HCT116 (cell line): ENCODE data around the gene ATG101. TPM values are rescaled to one million over a fixed set of nuclear protein-coding genes. Genes with fewer than 3 reads are reported as not detected.

ENCODE experiments used
- ATAC-seq: fragments of 200-7000 bp; cut with Tn5 transposase; 2 replicates; pipeline ENCODE4 v1.9.1; 2020; ENCODE audit warnings: mild to moderate bottlenecking, moderate library complexity
- BruUV-seq: library from RNA; stranded (reverse); fragments of 400-500 nt; replicated peaks from 2 replicates; lab custom pipeline; 2021; lab: Mats Ljungman, UMichigan
- CTCF ChIA-PET: fragments of 300-600 bp; sonication (Branson Sonifier 250); formaldehyde crosslinking; loops from one replicate; lab custom pipeline; 2021; ENCODE audit warnings: antibody characterized with exemption; lab: Charles Lee
- POLR2A ChIA-PET: fragments of 300-600, 350-600 bp; sonication (Branson Sonifier 250); formaldehyde crosslinking; loops from one replicate; lab custom pipeline; 2021; ENCODE audit warnings: antibody characterized with exemption; lab: Charles Lee
- RAD21 ChIA-PET, 2 experiments: fragments of 300-600 bp; sonication (Branson Sonifier 250); formaldehyde crosslinking; loops; one replicate each; lab custom pipeline; 2023; ENCODE audit warnings: low total read pairs in 2 of 2; ENCODE audit not compliant: uncharacterized antibody in 2 of 2, unreplicated experiment in 2 of 2, low non-redundant PET in 1 of 2; lab: Charles Lee
- DNase-seq: peaks from one replicate; pipeline ENCODE4 v3.0.0-alpha.2; 2010; ENCODE audit warnings: low read depth, low spot score
- H2AFZ ChIP-seq: fragments of 200-600 bp; shearing (Covaris generic), sonication (generic); 2 replicates; pipeline ENCODE4 v1.6.1; 2017; ENCODE audit warnings: low read depth, mixed run types, mixed read lengths, antibody characterized with exemption, low read length; ENCODE audit not compliant: poor library complexity, severe bottlenecking
- H3K27ac ChIP-seq: 2 replicates; pipeline ENCODE4 v1.5.1; 2012; ENCODE audit warnings: low read depth, low read length
- H3K27me3 ChIP-seq: fragments of 200-600 bp; sonication (generic); 2 replicates; pipeline ENCODE4 v1.6.1; 2016; ENCODE audit warnings: mixed run types, low read length, mixed read lengths; ENCODE audit not compliant: insufficient read depth
- H3K36me3 ChIP-seq, 2 experiments: fragments of 200-500 bp in 1 of 2; fragments of 200-600 bp in 1 of 2; sonication (Bioruptor generic) in 1 of 2; sonication (generic) in 1 of 2; 2 replicates each; pipeline versions ENCODE4 v1.5.1 to v1.6.1; 2014 to 2016; ENCODE audit warnings: low read length in 2 of 2, inconsistent platforms in 1 of 2, mixed read lengths in 1 of 2, mixed run types in 1 of 2; ENCODE audit not compliant: insufficient read depth in 2 of 2, control insufficient read depth in 1 of 2
- H3K4me1 ChIP-seq, 2 experiments: fragments of 200-600 bp in 1 of 2; sonication (generic) in 1 of 2; 2 replicates each; pipeline versions ENCODE4 v1.5.1 to v1.6.1; 2012 to 2017; ENCODE audit warnings: low read length in 2 of 2, inconsistent platforms in 1 of 2, mild to moderate bottlenecking in 1 of 2, mixed read lengths in 1 of 2, mixed run types in 1 of 2, moderate library complexity in 1 of 2; ENCODE audit not compliant: insufficient read depth in 2 of 2, control insufficient read depth in 1 of 2
- H3K4me2 ChIP-seq: fragments of 200-600 bp; sonication (generic); 2 replicates; pipeline ENCODE4 v1.6.1; 2017; ENCODE audit warnings: mixed run types, low read length, mixed read lengths
- H3K4me3 ChIP-seq, 2 experiments: fragments of 200-600 bp in 1 of 2; sonication (generic) in 1 of 2; replicated peaks in 1 of 2; 2 replicates each; pipeline ENCODE4 v1.5.1; 2011 to 2016; ENCODE audit warnings: low read length in 2 of 2, control low read depth in 1 of 2, low read depth in 1 of 2, mild to moderate bottlenecking in 1 of 2, mixed read lengths in 1 of 2, mixed run types in 1 of 2
- H3K79me2 ChIP-seq: fragments of 200-600 bp; sonication (generic); 2 replicates; pipeline ENCODE4 v1.6.1; 2017; ENCODE audit warnings: mild to moderate bottlenecking, mixed run types, low read length, moderate library complexity, mixed read lengths; ENCODE audit not compliant: insufficient read depth
- H3K9ac ChIP-seq: fragments of 200-600 bp; sonication (generic); 2 replicates; pipeline ENCODE4 v1.6.1; 2016; ENCODE audit warnings: low read length, mixed read lengths
- H3K9me2 ChIP-seq: fragments of 200-600 bp; sonication (generic), shearing (Covaris generic); 2 replicates; pipeline ENCODE4 v1.6.1; 2017; ENCODE audit warnings: mixed run types, mild to moderate bottlenecking, moderate library complexity; ENCODE audit not compliant: insufficient read depth
- H3K9me3 ChIP-seq, 2 experiments: fragments of 200-500 bp in 1 of 2; fragments of 200-600 bp in 1 of 2; sonication (Bioruptor generic) in 1 of 2; sonication (generic) in 1 of 2; 2 replicates each; pipeline ENCODE4 v1.6.1; 2014 to 2017; ENCODE audit warnings: low read length in 2 of 2, mixed read lengths in 2 of 2, inconsistent platforms in 1 of 2, low read depth in 1 of 2, mild to moderate bottlenecking in 1 of 2, mixed run types in 1 of 2, moderate library complexity in 1 of 2; ENCODE audit not compliant: control insufficient read depth in 1 of 2, insufficient read depth in 1 of 2
- H4K20me1 ChIP-seq: fragments of 200-600 bp; sonication (generic), shearing (Covaris generic); 2 replicates; pipeline ENCODE4 v1.6.1; 2017; ENCODE audit warnings: mixed run types, mild to moderate bottlenecking, moderate library complexity; ENCODE audit not compliant: insufficient read depth
- CBX3 ChIP-seq: IDR thresholded peaks from 2 replicates; pipeline ENCODE4 v1.6.1; 2012; ENCODE audit warnings: low read depth
- CEBPB ChIP-seq: IDR thresholded peaks from 2 replicates; pipeline ENCODE4 v1.6.1; 2012; ENCODE audit warnings: low read depth
- EGR1 ChIP-seq: IDR thresholded peaks from 2 replicates; pipeline ENCODE4 v1.6.1; 2012; ENCODE audit warnings: low read depth
- ELF1 ChIP-seq: IDR thresholded peaks from 2 replicates; pipeline ENCODE4 v1.6.1; 2012; ENCODE audit warnings: low read depth, borderline replicate concordance
- FOSL1 ChIP-seq: IDR thresholded peaks from 2 replicates; pipeline ENCODE4 v1.6.1; 2012; ENCODE audit warnings: low read depth
- POLR2A ChIP-seq: IDR thresholded peaks from 2 replicates; pipeline ENCODE4 v1.7.0; 2011; ENCODE audit warnings: borderline replicate concordance; ENCODE audit not compliant: insufficient read depth, insufficient read length; ENCODE audit errors: extremely low read depth
- POLR2AphosphoS5 ChIP-seq: IDR thresholded peaks from 2 replicates; pipeline ENCODE4 v1.6.1; 2011; ENCODE audit warnings: mild to moderate bottlenecking, low read depth, low read length, moderate library complexity
- YY1 ChIP-seq: IDR thresholded peaks from 2 replicates; pipeline ENCODE4 v1.6.1; 2011; ENCODE audit warnings: low read length, low read depth, moderate library complexity, mild to moderate bottlenecking; ENCODE audit not compliant: insufficient replicate concordance; ENCODE audit errors: extremely low read depth
- ZFX ChIP-seq: fragments of 450-650 bp; IDR thresholded peaks from 2 replicates; pipeline ENCODE4 v1.6.1; 2017
- ZNF274 ChIP-seq: fragments of 200-500 bp; sonication (Bioruptor generic); IDR thresholded peaks from 2 replicates; pipeline ENCODE4 v1.6.1; 2014; ENCODE audit warnings: mild to moderate bottlenecking, low read depth, low read length, inconsistent platforms
- intact Hi-C: fragments of 100-400 bp; cut with micrococcal nuclease; formaldehyde crosslinking; loops from 2 replicates; pipeline ENCODE4 v1.10.0; 2022
- total RNA-seq: library from RNA; stranded (reverse); gene quantifications from one replicate; pipeline ENCODE4 v1.2.1, GENCODE V29; 2021; ENCODE audit not compliant: unreplicated experiment
- TF ChIP-seq, protein P1 (sequence below): IDR thresholded peaks from 2 replicates; pipeline ENCODE4 v1.6.1; 2012
- TF ChIP-seq, protein P2 (sequence below), 3 experiments: fragments of 200-600 bp in 1 of 3; sonication (generic) in 1 of 3; IDR thresholded peaks in 2 of 3; conservative IDR thresholded peaks in 1 of 3; 2 replicates each; pipeline ENCODE4 v1.5.1; 2012 to 2017; ENCODE audit warnings: low read depth in 2 of 3, low read length in 2 of 3, antibody characterized with exemption in 1 of 3, borderline replicate concordance in 1 of 3, control low read depth in 1 of 3, mild to moderate bottlenecking in 1 of 3, mixed read lengths in 1 of 3, mixed run types in 1 of 3, moderate library complexity in 1 of 3; ENCODE audit not compliant: insufficient read depth in 1 of 3
- TF ChIP-seq, protein P3 (sequence below): IDR thresholded peaks from 2 replicates; pipeline ENCODE4 v1.6.1; 2011; ENCODE audit warnings: mild to moderate bottlenecking, low read length, moderate library complexity; ENCODE audit not compliant: insufficient replicate concordance; ENCODE audit errors: extremely low read depth

The ATG101 gene
- total RNA-seq, 1 experiment from 2014 or later = 49.2 TPM

DNA sequence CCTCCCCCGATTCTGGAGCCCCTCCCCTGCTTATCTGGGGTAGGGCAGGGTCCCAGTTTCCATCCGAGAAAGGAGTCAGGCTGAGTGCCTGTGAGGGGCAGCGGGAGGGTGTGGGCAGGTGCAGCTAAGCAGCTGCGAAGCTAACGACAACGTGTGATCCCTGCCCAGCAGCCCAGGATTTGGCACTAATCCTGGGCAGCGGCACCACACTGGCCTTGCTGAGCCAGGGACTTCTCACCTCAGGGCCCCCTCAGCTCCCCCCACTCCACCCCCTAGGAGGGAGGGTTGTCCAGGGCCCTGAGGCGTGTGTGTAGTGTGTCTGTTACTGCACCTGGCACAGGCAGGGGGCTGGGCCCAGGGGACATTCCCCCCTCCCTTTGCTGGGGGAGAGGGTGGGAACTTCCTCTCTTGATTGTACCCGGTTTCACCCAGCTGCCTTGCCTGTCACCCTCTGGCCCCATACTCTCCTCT lies 11.5 kb downstream of the ATG101 start:
- H3K36me3 ChIP-seq = peaks cover 10 to 14% of the 10 kb centered on the region in 2 experiments; a peak in 3 of 4 replicates
- H3K9ac ChIP-seq = no peak overlapping the region
- RAD21 ChIA-PET = interaction anchor here (1.8 to 1.9 kb wide), 2 partner anchors 56 kb away, joined by 6 to 12 read pairs; no protein-coding TSS in a partner anchor
- ATAC-seq (no peak), DNase-seq (no peak)
- H3K79me2 ChIP-seq = peaks cover 5% of the 10 kb centered on the region; the same call in 1 of the 2 replicates
- H3K4me2 ChIP-seq = no peak overlapping the region
- no TSS peak for BruUV-seq
- no peaks in the 10 kb centered on the region for H3K9me2 ChIP-seq
- no peak overlapping the region for H2AFZ ChIP-seq
- POLR2A ChIA-PET = interaction anchor here (1.2 kb wide), 1 partner anchor 56 kb away, joined by 3 read pairs; no protein-coding TSS in a partner anchor
- intact Hi-C loops = no loop called here
- no peaks in the 10 kb centered on the region for H3K9me3 ChIP-seq
- H3K27ac ChIP-seq = no peak overlapping the region
- TF ChIP-seq, protein P1, sequence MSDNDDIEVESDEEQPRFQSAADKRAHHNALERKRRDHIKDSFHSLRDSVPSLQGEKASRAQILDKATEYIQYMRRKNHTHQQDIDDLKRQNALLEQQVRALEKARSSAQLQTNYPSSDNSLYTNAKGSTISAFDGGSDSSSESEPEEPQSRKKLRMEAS = no peak
- TF ChIP-seq POLR2A = no peak
- TF ChIP-seq, protein P2, sequence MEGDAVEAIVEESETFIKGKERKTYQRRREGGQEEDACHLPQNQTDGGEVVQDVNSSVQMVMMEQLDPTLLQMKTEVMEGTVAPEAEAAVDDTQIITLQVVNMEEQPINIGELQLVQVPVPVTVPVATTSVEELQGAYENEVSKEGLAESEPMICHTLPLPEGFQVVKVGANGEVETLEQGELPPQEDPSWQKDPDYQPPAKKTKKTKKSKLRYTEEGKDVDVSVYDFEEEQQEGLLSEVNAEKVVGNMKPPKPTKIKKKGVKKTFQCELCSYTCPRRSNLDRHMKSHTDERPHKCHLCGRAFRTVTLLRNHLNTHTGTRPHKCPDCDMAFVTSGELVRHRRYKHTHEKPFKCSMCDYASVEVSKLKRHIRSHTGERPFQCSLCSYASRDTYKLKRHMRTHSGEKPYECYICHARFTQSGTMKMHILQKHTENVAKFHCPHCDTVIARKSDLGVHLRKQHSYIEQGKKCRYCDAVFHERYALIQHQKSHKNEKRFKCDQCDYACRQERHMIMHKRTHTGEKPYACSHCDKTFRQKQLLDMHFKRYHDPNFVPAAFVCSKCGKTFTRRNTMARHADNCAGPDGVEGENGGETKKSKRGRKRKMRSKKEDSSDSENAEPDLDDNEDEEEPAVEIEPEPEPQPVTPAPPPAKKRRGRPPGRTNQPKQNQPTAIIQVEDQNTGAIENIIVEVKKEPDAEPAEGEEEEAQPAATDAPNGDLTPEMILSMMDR (IDR thresholded peaks at IDR 0.05 in 2 of 3, conservative IDR thresholded peaks at IDR 0.05 in 1 of 3; ENCODE audit: borderline replicate concordance in 1 of 3, insufficient read depth in 1 of 3, low read depth in 2 of 3, low read length in 2 of 3) = no peak
- TF ChIP-seq EGR1 = no peak
- TF ChIP-seq ZFX = no peak
- no peak for TF ChIP-seq ZNF274
- no peak for TF ChIP-seq ELF1
- TF ChIP-seq CEBPB = no peak
- TF ChIP-seq, protein P3, sequence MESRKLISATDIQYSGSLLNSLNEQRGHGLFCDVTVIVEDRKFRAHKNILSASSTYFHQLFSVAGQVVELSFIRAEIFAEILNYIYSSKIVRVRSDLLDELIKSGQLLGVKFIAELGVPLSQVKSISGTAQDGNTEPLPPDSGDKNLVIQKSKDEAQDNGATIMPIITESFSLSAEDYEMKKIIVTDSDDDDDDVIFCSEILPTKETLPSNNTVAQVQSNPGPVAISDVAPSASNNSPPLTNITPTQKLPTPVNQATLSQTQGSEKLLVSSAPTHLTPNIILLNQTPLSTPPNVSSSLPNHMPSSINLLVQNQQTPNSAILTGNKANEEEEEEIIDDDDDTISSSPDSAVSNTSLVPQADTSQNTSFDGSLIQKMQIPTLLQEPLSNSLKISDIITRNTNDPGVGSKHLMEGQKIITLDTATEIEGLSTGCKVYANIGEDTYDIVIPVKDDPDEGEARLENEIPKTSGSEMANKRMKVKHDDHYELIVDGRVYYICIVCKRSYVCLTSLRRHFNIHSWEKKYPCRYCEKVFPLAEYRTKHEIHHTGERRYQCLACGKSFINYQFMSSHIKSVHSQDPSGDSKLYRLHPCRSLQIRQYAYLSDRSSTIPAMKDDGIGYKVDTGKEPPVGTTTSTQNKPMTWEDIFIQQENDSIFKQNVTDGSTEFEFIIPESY = no peak
- no peak for TF ChIP-seq CBX3
- TF ChIP-seq POLR2AphosphoS5 = no peak
- no peak for TF ChIP-seq YY1
- TF ChIP-seq FOSL1 = no peak
- CTCF ChIA-PET = interaction anchor here (1.3 to 8.9 kb wide), 2 partner anchors 48 to 56 kb away, joined by 5 to 123 read pairs; no protein-coding TSS in a partner anchor
- H3K27me3 ChIP-seq = no peaks in the 10 kb centered on the region
- H3K4me1 ChIP-seq = peaks cover 0 to 5% of the 10 kb centered on the region in 2 experiments; a peak in 1 of 4 replicates
- H4K20me1 ChIP-seq = no peaks in the 10 kb centered on the region
- H3K4me3 ChIP-seq = no peak overlapping the region
